NCI-H1694 treated with DMSO at 0.1 percent for 48 hours (cell line): ENCODE measurements around the gene UBE2Q1.
"Not testable (repeated sequence)": the region's sequence is repeated elsewhere in the genome, so short reads cannot be mapped to it uniquely, and the experiment has no call there.

Experiments
- DNase-seq: peaks from one replicate; lab custom pipeline; 2025; lab: John Stamatoyannopoulos, UW

Gene UBE2Q1

GRCh38 chr1:154550657-154551056 lies 7.8 kb downstream of the UBE2Q1 start:
- no peak for DNase-seq

GRCh38 chr1:154550070-154550469 lies 8.4 kb downstream of the UBE2Q1 start:
- DNase-seq: no peak

- no peak for DNase-seq
These were observed 9.2 kb downstream of the UBE2Q1 start for GRCh38 chr1:154549202-154549770.

DNA sequence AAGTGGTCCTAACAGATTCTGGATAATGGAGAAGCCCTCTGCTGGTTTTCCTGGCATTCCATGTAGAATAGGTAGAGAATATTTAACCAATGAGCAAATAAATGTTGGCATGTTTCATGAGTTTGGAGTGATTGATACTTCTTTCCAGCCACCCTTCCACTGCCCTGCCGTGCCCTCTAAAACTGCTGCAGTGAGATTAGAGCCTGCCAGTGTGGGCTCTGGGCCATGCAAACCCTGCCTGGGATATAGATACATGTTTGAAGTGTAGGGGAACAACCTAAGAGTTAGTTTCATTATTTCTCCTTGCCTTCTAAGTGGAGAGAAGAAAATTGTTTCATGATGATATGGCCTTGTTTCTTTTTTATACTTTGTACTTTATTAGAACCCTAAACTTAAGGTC lies 10.4 kb downstream of the UBE2Q1 start:
- DNase-seq: no peak

- DNase-seq: no peak
These were observed 11.2 kb downstream of the UBE2Q1 start for GRCh38 chr1:154547105-154547732.

- DNase-seq: peak; percentile 88
These were observed 12.0 kb downstream of the UBE2Q1 start for GRCh38 chr1:154546264-154547063.

GRCh38 chr1:154541231-154541630 lies 17.2 kb downstream of the UBE2Q1 start:
- DNase-seq: no peak

- no peak for DNase-seq
These were observed 18.7 kb downstream of the UBE2Q1 start for GRCh38 chr1:154539486-154540483.

DNA sequence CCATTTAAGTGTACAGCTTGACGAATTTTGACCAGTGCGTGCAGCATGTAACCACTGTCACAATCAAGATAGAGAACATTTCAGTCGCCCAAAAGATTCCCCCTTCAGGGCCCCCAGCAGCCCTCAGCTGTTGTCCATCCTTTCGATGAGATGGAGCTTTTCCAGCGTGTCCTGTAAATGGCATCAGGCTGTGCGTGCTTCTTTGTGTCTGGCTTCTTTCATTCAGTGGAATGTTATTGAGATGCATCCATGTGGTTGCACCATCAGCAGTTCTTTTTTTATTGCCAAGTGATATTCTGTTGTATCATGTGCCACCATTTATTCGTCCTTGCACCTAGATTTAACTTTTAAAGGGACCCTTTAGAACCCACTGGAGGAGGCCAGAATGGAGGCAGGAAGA lies 21.9 kb downstream of the UBE2Q1 start:
- no peak for DNase-seq

- DNase-seq: peak; percentile 39
These were observed 24.3 kb downstream of the UBE2Q1 start for GRCh38 chr1:154533952-154534844.

- DNase-seq: not testable (repeated sequence)
These were observed 26.5 kb downstream of the UBE2Q1 start for GRCh38 chr1:154531950-154532349.

- no peak for DNase-seq
These were observed 29.2 kb downstream of the UBE2Q1 start for GRCh38 chr1:154529308-154529707.

GRCh38 chr1:154527192-154527591 lies 31.3 kb downstream of the UBE2Q1 start:
- DNase-seq: no peak

DNA sequence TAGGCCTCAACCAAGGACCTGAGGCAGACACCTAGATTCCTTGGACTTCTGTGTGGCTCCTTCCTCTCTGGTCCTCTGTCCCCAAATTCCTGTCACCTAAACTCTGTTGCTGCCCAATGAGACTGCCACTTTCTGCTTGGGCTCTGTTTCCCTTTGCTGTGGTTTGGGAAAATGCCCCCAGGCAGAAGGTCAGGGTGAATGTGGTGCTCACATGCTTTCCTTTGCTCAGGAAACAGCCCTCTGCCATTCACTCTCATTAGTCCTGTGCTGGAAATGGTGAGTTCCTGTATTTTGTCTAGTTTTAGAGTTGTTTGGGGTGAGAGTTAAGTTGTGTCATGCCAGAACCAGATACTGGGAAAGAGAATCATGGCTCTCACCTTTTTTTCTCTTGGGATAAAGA lies 33.6 kb downstream of the UBE2Q1 start:
- DNase-seq: no peak

- no peak for DNase-seq
These were observed 36.8 kb downstream of the UBE2Q1 start for GRCh38 chr1:154521695-154522094.

DNA sequence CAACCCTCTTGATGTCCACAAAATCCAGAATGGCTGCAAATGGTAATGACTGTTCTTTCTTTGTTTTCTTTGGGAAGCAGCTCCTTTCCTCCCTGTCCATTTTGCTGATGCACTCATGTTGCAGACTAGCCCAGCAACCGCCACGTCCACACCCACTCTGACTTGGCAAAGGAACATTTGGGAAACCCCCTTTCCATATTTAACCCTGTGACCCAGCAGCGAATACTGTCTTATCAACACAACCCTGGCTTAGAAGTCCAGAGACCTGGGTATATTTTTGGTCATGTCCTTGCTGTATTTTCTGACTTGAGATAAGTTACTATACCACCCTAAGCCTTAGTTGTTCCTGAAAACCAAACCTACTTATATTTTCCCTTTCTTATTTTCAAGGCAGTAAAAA lies 38.1 kb downstream of the UBE2Q1 start:
- DNase-seq: no peak

DNA sequence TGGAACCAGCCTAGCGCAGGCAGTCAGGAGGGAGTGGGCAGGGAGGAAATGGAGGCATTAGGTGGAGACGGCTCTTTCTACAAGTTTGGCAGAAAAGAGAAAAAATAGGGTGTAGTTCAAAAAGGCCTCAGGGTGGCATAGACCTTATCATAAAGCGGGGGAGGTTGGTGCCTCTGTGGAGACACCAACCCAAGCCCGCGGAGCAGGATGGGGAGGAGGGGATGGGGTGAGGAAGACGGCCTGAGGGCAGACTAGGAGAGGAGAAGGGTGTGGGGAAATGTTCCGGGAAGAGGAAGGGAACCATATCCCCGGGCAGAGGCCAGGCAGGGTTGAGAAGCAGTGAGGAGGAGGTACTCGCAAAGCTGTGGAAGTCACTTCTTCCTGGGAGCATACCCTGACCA lies 38.9 kb downstream of the UBE2Q1 start:
- no peak for DNase-seq

- no peak for DNase-seq
These were observed 40.8 kb downstream of the UBE2Q1 start for GRCh38 chr1:154517661-154518060.

DNA sequence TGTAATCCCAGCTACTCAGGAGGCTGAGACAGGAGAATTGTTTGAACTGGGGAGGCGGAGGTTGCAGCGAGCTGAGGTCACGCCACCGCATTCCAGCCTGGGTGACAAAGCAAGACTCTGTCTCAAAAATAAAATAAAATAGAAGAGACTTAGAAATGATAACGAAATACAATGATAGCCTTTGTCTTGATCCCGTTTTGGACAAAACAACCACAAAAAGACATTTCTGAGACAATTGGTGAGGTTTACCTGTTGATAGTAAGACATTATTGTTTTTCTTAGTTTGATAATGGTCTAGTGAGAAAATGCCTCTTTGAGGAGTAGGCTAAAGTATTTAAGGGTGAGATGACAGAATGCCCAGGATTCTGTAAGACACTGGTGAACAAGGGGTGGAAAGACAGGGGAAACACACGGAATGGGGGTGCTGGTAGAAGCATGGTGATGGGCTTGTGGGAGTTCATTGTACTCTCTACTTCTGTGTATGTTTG lies 44.4 kb downstream of the UBE2Q1 start:
- DNase-seq: no peak

GRCh38 chr1:154512760-154513159 lies 45.7 kb downstream of the UBE2Q1 start:
- no peak for DNase-seq

DNA sequence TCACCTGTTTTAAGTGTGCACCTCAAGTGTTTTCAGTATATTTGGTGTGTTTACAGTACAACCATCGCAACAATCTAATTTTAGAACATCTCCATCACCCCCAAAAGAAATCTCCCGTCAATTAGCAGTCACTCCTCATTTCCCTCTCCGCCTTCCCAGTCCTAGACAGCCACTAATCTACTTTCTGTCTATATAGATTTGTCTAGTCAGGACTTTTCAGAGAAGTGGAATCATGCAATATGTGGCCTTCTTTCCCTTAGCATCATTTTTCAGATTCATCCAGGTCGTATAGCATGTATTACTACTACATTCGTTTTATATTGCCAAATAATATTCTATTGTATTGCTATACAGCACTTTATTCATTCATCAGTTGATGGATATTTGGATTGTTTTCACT lies 54.6 kb downstream of the UBE2Q1 start:
- DNase-seq: no peak
